Spleen (tissue), 11 donors: ENCODE measurements around the gene HAND1. TPM values are rescaled to one million over a fixed set of nuclear protein-coding genes. Genes with fewer than 3 reads are reported as not detected.

Experiments used
- DNase-seq: peaks from one replicate; pipeline ENCODE4 v3.0.0-alpha.2; 2020
- H3K27ac ChIP-seq, 8 donors: fragments of 200-600 bp; sonication (generic) in 7 of 8; 1 replicate in 4 of 8; 2 replicates in 4 of 8; pipeline versions ENCODE4 v1.5.0 to v1.8.0; 2016 to 2021; ENCODE audit warnings: inconsistent platforms in 4 of 8, mild to moderate bottlenecking in 4 of 8, moderate library complexity in 1 of 8
- H3K27me3 ChIP-seq, 7 donors: fragments of 200-600 bp; sonication (generic) in 6 of 7; replicated peaks in 1 of 7; 1 replicate in 4 of 7; 2 replicates in 3 of 7; pipeline versions ENCODE4 v1.5.0 to v1.8.0; 2016 to 2021; ENCODE audit warnings: inconsistent platforms in 3 of 7, mild to moderate bottlenecking in 1 of 7
- H3K36me3 ChIP-seq, 6 donors: fragments of 200-600 bp; sonication (generic) in 5 of 6; 1 replicate in 4 of 6; 2 replicates in 2 of 6; pipeline versions ENCODE4 v1.5.0 to v1.8.0; 2016 to 2021; ENCODE audit warnings: inconsistent platforms in 2 of 6
- H3K4me1 ChIP-seq, 6 donors: fragments of 200-600 bp; sonication (generic) in 5 of 6; 1 replicate in 3 of 6; 2 replicates in 3 of 6; pipeline versions ENCODE4 v1.5.0 to v1.8.0; 2016 to 2021; ENCODE audit warnings: inconsistent platforms in 3 of 6
- H3K4me3 ChIP-seq, 8 donors: fragments of 200-600 bp; sonication (generic) in 7 of 8; 1 replicate in 4 of 8; 2 replicates in 4 of 8; pipeline versions ENCODE4 v1.5.0 to v1.8.0; 2016 to 2021; ENCODE audit warnings: inconsistent platforms in 4 of 8, mild to moderate bottlenecking in 4 of 8, moderate library complexity in 2 of 8
- H3K9me3 ChIP-seq, 8 donors: fragments of 200-600 bp; sonication (generic) in 7 of 8; 1 replicate in 4 of 8; 2 replicates in 4 of 8; pipeline versions ENCODE4 v1.5.0 to v1.8.0; 2016 to 2021; ENCODE audit warnings: inconsistent platforms in 4 of 8
- POLR2A ChIP-seq, 3 donors: fragments of 450-650 bp; IDR thresholded peaks; one replicate each; pipeline ENCODE4 v1.5.1; 2017; ENCODE audit warnings: antibody characterized with exemption in 3 of 3, mild to moderate bottlenecking in 1 of 3
- POLR2AphosphoS5 ChIP-seq, 3 donors: sonication (generic); formaldehyde crosslinking; IDR thresholded peaks; one replicate each; pipeline ENCODE4 v1.5.1; 2017; ENCODE audit warnings: antibody characterized with exemption in 3 of 3
- WGBS, 5 donors: extraction: QIAGEN DNeasy Blood & Tissue Kit in 3 of 5; methylation state at CpG; one replicate each; pipeline versions ENCODE4 v1.1.5 to v1.1.7; 2013 to 2018; 5-methylcytosine and 5-hydroxymethylcytosine counted together
- intact Hi-C: fragments of 100-400 bp; cut with DNase I; formaldehyde crosslinking; loops from one replicate; pipeline ENCODE4 v1.15.0; 2023; ENCODE audit warnings: low total_unique reads
- polyA plus RNA-seq, 3 donors: library from polyadenylated mRNA; stranded (reverse); fragments of 200-250 nt; gene quantifications; one replicate each; pipeline ENCODE4 v1.2.1, GENCODE V29; 2013
- total RNA-seq, 7 donors: library from RNA; depleted of rRNA in 3 of 7; stranded (reverse); fragments of >200 nt in 3 of 7; fragmentation: NEBNext Ultra II Directional in 4 of 7; extraction: Animal tissue kit (Norgen Biotek cat#: 25700) in 4 of 7; gene quantifications; one replicate each; pipeline versions ENCODE4 v1.1.0 to v1.2.1, GENCODE V29; 2016 to 2021
- TF ChIP-seq, protein P1 (sequence below), 11 experiments: fragments of 200-600 bp in 7 of 11; fragments of 450-650 bp in 4 of 11; sonication (generic) in 4 of 11; IDR thresholded peaks in 8 of 11; conservative IDR thresholded peaks in 3 of 11; 1 replicate in 7 of 11; 2 replicates in 4 of 11; pipeline versions ENCODE4 v1.4.0 to v1.8.0; 2016 to 2021; ENCODE audit warnings: antibody characterized with exemption in 11 of 11, inconsistent platforms in 4 of 11, mild to moderate bottlenecking in 1 of 11
- donor health status: healthy with polysubstance abuse.
- donor health status: DM: no; HTN: no; CAD: no; lungs with moderate emphysema.
- donor health status: DM: no; HTN: no; CAD: no.
- donor health status: Bipolar disorder and iron deficiency.
- donor health status: healthy.
- donor health status: DM: no; HTN: no; CAD: no.
- donor health status: DM: yes; HTN: yes; CAD: no.

The HAND1 gene
- total and polyA plus RNA-seq, 10 donors = not detected

DNA sequence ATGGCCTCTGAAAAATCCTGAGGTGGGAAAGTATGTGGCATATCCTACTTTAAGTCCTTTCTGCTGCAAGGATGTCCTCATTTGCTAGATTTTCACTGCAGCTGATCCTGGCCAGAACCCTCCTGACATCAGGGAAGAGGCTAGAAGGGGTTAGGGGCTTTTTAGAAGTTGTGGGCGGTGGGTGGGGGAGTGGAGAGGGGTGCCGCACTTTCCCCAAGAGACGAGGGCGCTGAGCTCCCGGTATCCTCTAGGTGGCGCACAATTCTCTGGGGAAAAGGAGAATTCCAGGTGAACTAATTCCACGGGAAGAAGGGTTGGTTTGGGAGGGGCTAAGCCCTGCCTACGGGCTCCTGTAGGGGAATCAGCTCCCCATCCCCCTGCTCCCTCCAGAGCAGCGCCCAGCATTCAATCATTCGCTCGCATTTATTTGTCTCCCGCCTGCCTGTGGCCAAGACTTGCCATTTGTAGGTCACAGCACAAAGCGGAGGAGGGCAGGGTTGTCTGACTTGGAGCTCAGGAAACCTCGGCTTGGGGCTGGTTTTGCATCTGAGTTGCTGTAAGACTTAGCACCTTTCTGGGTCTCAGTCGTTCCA lies 42.9 kb upstream of the HAND1 start:
- intact Hi-C loops = no loop called here
- no peak overlapping the region for H3K4me3 ChIP-seq

DNA sequence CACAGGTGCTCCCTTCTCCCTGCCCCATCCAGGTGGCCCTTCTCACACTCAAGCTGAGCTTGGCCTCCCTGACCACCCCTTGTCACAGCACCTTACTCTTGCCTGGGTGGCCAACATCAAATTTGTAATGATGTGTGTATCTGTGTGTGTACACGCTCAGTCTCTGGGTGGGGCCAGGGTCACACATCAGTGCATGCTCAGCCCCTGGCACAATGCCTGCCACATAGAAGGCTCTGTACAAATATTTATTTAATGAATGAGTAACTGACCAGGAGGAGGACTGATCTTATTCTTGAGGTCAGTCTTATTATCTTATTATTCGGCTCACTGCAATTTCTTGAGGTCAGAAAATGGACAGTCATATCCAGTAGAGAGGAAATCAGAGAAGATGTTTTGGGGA lies 41.3 kb upstream of the HAND1 start:
- intact Hi-C loops = no loop called here
- no peaks in the 10 kb centered on the region for H3K9me3 ChIP-seq
- H3K4me3 ChIP-seq = no peak overlapping the region
- H3K36me3 ChIP-seq = no peaks in the 10 kb centered on the region
- WGBS, 5 donors = 63 to 84% (median 74%) methylated on average over 2 of the region's 2 CpGs
- TF ChIP-seq POLR2AphosphoS5 (IDR thresholded peaks at IDR 0.05) (no peak), POLR2A (IDR thresholded peaks at IDR 0.05) (no peak)
- TF ChIP-seq, protein P1, sequence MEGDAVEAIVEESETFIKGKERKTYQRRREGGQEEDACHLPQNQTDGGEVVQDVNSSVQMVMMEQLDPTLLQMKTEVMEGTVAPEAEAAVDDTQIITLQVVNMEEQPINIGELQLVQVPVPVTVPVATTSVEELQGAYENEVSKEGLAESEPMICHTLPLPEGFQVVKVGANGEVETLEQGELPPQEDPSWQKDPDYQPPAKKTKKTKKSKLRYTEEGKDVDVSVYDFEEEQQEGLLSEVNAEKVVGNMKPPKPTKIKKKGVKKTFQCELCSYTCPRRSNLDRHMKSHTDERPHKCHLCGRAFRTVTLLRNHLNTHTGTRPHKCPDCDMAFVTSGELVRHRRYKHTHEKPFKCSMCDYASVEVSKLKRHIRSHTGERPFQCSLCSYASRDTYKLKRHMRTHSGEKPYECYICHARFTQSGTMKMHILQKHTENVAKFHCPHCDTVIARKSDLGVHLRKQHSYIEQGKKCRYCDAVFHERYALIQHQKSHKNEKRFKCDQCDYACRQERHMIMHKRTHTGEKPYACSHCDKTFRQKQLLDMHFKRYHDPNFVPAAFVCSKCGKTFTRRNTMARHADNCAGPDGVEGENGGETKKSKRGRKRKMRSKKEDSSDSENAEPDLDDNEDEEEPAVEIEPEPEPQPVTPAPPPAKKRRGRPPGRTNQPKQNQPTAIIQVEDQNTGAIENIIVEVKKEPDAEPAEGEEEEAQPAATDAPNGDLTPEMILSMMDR (IDR thresholded peaks at IDR 0.05 in 8 of 11, conservative IDR thresholded peaks at IDR 0.05 in 3 of 11) = no peak
- no peak for DNase-seq
- H3K4me1 ChIP-seq = peaks cover 0 to 7% (median 0%) of the 10 kb centered on the region in 6 donors
- H3K27me3 ChIP-seq = peaks cover 0 to 83% (median 29%) of the 10 kb centered on the region in 7 donors
- no peak overlapping the region for H3K27ac ChIP-seq

More for the DNA sequence above, 42.9 kb upstream of the HAND1 start:
- no peak for TF ChIP-seq POLR2A (IDR thresholded peaks at IDR 0.05)
- TF ChIP-seq, protein P1 (IDR thresholded peaks at IDR 0.05 in 8 of 11, conservative IDR thresholded peaks at IDR 0.05 in 3 of 11) = peak in 9 of 11 experiments; percentile 18 to 58 (median 46)
- Histone ChIP-seq H3K27ac (no peak overlapping the region), H3K4me1 (peaks cover 0 to 7% (median 0%) of the 10 kb centered on the region in 6 donors), H3K9me3 (no peaks in the 10 kb centered on the region), H3K36me3 (no peaks in the 10 kb centered on the region), H3K27me3 (peaks cover 0 to 71% (median 29%) of the 10 kb centered on the region in 7 donors)
- 4 to 10% (median 7%) methylated on average over 15 of the region's 15 CpGs for WGBS, 5 donors
- no peak for DNase-seq

DNA sequence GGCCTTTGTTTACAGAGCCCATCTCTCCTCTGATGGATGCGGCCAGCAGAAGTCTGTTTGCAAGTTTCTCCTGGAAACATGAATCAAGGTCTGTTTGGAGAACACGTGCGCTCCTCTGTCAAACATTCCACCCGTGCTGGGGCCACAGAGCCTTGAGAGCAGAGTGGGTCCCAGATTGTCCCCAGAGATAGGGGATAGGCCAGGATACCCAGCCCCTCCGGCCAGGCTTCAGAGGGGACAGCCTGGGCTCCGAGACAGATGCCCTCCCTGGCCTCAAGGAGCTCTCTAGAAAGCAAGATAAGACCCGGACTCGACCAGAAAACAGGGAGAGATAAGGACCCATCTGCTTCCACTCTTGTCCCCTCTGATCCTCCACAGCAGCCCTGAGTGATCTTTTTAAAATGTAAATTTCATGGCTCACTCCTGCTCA lies 40.4 kb upstream of the HAND1 start:
- H3K27ac ChIP-seq = no peak overlapping the region
- intact Hi-C loops = no loop called here
- H3K9me3 ChIP-seq = no peaks in the 10 kb centered on the region
- 66 to 78% (median 67%) methylated on average over 7 to 8 of the region's 8 CpGs for WGBS, 5 donors
- TF ChIP-seq POLR2A (IDR thresholded peaks at IDR 0.05) (no peak), POLR2AphosphoS5 (IDR thresholded peaks at IDR 0.05) (no peak)
- H3K36me3 ChIP-seq = no peaks in the 10 kb centered on the region
- DNase-seq = no peak
- peaks cover 0 to 7% (median 0%) of the 10 kb centered on the region in 6 donors for H3K4me1 ChIP-seq
- no peak overlapping the region for H3K4me3 ChIP-seq
- H3K27me3 ChIP-seq = peaks cover 0 to 92% (median 29%) of the 10 kb centered on the region in 7 donors

DNA sequence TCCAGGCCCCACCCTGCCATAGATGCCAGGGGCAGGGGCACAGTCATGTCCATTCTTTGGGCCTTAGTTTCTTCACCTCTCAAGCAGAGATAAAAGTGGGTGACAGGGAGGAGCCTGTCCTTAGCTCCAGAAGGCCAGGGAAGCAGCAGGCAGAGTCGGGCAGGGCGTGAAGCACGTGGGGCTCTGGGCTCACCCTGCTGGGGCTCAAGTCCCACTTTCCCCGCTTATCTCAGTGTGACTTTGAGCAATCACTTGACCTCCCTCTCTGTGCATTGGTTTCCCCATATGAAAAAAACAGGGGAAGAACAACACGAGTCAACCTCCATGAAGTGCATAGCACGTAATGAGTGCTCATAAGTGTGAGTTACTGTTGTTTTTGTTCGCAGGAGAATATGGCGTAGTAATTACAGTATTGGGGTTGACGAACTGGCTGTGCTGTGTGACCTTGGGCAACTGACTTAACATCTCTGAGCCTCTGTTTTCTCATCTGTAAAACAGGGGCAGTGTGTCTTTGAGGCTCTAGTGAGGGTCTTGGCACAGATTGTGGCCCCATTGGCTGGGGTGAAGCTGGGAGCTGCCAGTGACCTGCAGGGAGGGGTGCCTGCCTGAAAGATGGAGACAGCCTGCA lies 39.9 kb upstream of the HAND1 start:
- no peak for DNase-seq
- TF ChIP-seq, protein P1 (IDR thresholded peaks at IDR 0.05 in 8 of 11, conservative IDR thresholded peaks at IDR 0.05 in 3 of 11) = no peak
- no peak for TF ChIP-seq POLR2AphosphoS5 (IDR thresholded peaks at IDR 0.05)
- no peak for TF ChIP-seq POLR2A (IDR thresholded peaks at IDR 0.05)
- no peaks in the 10 kb centered on the region for H3K9me3 ChIP-seq
- 79 to 90% (median 84%) methylated on average over 9 of the region's 9 CpGs for WGBS, 5 donors
- H3K36me3 ChIP-seq = no peaks in the 10 kb centered on the region
- intact Hi-C loops = no loop called here
- no peak overlapping the region for H3K4me3 ChIP-seq
- H3K4me1 ChIP-seq = peaks cover 0 to 7% (median 0%) of the 10 kb centered on the region in 6 donors
- H3K27ac ChIP-seq = no peak overlapping the region
- H3K27me3 ChIP-seq = peaks cover 0 to 90% (median 29%) of the 10 kb centered on the region in 7 donors
